GM12892 (cell line): ENCODE results near the gene GALNT9.

ENCODE experiments used
- POLR2A ChIP-seq: IDR thresholded peaks from 2 replicates; pipeline ENCODE4 v1.6.1; 2011; ENCODE audit warnings: low read depth, low read length, control low read depth
- TAF1 ChIP-seq: IDR thresholded peaks from 2 replicates; pipeline ENCODE4 v1.6.1; 2011; ENCODE audit warnings: low read depth, mild to moderate bottlenecking, control low read depth, low read length, borderline replicate concordance

- TF ChIP-seq TAF1 (no peak), POLR2A (no peak)
Measured at GRCh38 chr12:132279930-132280329, 49.5 kb downstream of the GALNT9 start.
